Adipose tissue (tissue), 3 donors: ENCODE data around the gene TCF25. TPM values are rescaled to one million over a fixed set of nuclear protein-coding genes. Genes with fewer than 3 reads are reported as not detected.
"Not testable (repeated sequence)": the region's sequence is repeated elsewhere in the genome, so short reads cannot be mapped to it uniquely, and the experiment has no call there.

Experiments used
- H3K27ac ChIP-seq: one replicate; pipeline ENCODE4 v1.5.1; 2013; ENCODE audit warnings: low read depth, low read length
- WGBS, 3 donors: extraction: QIAGEN DNeasy Blood & Tissue Kit; methylation state at CpG; one replicate each; pipeline ENCODE4 v1.1.7; 2013; 5-methylcytosine and 5-hydroxymethylcytosine counted together
- polyA plus RNA-seq, 3 donors: library from polyadenylated mRNA; stranded (reverse); fragments of 200-250 nt; gene quantifications; one replicate each; pipeline ENCODE4 v1.2.3, GENCODE V29; 2013
- donor health status: healthy with polysubstance abuse.
- donor health status: Bipolar disorder and iron deficiency.
- donor health status: healthy.

Gene TCF25
- polyA plus RNA-seq, 3 donors: 88.9 to 122 (median 99.0) TPM

DNA sequence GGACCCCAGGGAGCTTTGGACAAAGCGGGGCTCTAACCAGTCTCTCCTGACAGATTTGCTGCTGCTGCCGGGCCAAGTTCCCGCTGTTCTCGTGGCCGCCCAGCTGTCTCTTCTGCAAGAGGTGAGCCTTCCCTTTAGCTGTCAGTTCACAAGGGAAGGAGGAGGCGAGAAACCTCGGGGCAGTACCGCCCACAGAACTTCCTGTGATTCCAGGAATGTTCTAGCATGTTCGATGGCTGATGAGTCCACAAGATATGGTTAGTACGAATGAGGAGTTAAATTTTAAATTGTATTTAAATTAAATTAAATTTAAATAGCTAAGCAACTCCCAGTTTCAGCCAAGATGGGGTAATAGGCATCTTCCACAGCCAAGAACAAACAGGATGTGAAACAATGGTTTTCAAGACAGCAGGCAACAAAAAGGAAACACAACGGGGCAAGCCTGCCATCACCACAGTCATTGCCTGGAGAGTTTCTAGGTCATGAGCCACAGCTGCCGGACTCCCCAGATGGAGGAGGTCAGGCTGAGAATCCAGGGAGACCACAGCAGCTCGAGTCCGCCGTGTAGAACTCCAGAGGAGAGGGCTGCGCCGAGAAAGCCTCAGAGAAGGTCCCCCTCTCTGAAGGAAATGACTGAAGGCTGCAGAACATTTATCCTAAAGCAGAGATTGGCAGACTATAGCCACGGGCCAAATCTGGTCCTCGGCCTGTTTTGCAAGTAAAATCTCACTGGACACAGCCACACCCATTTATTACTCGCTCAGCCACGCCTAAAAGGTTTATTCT, 9.5 kb upstream of the TCF25 start:
- H3K27ac ChIP-seq: no peak overlapping the region
- WGBS, 3 donors: 35 to 74% (median 41%) methylated on average over 21 of the region's 21 CpGs

DNA sequence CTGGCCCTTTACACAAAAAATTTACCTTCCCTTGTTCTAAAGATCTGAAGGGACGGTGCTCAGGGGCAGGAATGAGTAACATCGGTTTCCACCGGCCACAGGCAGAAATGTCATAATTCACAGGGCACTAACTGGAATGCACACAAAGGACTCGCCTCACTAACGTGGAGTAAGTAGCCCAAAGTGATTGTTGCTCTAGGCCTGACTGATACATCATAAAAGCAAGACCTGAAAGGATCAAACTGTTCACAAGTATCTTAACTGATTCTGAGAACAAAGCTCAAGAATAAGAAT, 8.9 kb upstream of the TCF25 start:
- 57 to 70% (median 62%) methylated on average over 5 of the region's 5 CpGs for WGBS, 3 donors
- no peak overlapping the region for H3K27ac ChIP-seq

DNA sequence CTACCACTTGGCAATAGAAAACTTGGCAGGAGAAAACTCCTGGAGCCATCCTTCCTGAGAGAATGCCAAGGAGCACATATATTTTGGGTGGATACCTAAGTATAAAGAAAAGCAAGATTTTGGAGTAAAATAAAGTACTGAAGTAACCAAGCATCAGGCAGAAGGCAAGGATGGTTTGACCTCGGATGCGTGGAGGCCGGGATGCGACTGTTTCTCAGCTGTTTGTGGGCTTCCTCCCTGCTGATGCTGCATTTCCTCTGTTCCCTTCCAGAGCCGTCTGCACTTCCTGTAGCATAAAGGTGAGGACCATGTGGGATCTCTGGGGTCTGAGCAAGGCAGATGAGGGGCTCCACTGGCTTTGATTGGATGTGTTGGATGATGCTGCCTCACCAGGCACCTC, 5.5 kb upstream of the TCF25 start:
- WGBS, 3 donors: 76 to 94% (median 82%) methylated on average over 5 of the region's 5 CpGs
- H3K27ac ChIP-seq: no peak overlapping the region

DNA sequence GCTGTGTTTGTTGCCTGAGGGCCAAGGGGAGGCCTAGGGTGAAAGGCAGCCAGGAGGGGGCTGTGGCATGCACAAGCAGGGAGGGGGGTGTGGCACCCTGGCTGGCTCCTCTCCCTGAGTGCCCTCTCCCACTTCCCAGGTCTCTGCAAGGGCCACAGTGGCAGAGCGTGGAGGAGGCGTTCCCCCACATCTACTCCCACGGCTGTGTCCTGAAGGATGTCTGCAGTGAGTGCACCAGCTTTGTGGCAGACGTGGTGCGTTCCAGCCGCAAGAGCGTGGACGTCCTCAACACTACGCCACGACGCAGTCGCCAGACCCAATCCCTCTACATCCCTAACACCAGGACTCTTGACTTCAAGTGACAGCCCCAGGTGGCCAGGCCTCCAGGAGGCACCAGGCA, 3.5 kb upstream of the TCF25 start:
- H3K27ac ChIP-seq: no peak overlapping the region
- WGBS, 3 donors: 89 to 95% (median 93%) methylated on average over 12 of the region's 12 CpGs

DNA sequence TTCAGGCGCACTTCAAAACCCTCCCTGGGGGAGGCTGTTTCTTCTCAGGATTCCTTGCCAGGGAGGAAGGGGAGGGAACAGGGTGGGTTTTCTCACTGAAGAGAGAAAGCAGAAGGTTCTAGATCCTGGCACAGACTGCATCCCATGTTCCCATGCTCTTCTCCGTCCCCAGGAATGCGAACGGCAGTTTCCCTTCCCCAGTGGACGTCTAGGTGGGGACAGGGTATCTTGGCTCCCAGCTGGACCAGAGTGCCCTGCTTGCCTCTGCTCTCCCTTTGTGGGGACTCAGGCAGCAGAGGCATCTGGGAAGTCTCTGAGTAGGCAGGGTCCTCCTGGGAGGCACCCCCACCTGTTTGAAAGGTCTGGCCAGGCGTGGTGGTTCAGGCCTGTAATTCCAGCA, 3.0 kb upstream of the TCF25 start:
- H3K27ac ChIP-seq: no peak overlapping the region
- 90 to 93% (median 93%) methylated on average over 6 of the region's 6 CpGs for WGBS, 3 donors

DNA sequence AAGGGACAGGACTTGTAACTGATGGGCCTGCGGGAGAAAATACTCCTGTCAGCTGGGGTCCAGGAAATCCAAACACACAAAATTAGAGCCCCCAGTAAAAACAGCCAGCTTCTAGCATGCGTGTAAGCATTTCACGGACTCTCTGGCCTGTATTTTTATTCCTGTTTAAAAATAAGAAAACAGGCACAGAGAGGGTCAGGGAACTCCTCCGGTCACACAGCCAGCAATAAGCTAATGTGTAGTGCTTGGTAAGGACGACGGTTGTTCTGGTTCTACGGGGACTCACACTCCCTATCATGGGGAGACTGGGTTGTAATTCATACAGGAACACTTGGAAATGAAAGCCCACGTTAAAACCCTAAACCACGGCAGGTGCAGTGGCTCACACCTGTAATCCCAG, 1.5 kb upstream of the TCF25 start:
- no peak overlapping the region for H3K27ac ChIP-seq
- 85 to 92% (median 88%) methylated on average over 9 of the region's 9 CpGs for WGBS, 3 donors

DNA sequence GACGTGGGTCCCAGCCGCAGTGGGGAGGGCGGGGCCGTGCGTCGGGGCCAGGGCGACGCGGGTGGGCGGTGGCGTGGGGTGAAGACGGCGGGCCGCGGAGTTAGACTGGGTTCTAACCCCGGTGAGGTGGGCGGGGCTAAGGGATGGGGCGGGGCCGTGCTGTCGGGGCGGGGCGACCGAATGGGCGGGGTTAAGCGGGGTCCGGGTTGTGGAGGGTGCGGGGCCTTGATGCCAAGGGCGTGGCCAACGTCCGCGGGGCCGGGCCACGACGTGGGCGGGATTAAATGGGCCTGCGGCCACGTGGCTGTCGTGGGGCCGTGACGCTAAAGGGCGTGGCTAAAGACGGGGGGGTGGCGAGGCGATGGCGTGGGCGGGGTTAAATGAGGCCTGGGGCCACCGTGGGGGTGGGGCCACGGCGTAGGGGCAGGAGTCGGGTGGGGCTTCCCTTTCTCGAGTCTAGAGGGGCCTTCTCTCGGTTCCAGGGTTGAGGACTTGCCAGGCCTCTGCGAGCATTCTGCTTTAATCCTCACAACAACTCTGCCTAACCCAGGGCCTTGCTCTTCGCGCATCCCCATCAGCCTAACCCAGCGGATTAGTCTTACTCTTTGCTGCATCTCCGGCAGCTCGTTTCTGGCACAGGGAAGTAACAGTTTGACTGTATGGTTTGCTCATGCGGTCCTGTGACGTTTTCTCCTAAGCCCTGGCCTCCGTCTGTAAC, 739 bp downstream of the TCF25 start:
- WGBS, 3 donors: 2 to 5% (median 3%) methylated on average over 45 to 61 of the region's 61 CpGs
- H3K27ac ChIP-seq: peak overlapping the region; percentile 100

DNA sequence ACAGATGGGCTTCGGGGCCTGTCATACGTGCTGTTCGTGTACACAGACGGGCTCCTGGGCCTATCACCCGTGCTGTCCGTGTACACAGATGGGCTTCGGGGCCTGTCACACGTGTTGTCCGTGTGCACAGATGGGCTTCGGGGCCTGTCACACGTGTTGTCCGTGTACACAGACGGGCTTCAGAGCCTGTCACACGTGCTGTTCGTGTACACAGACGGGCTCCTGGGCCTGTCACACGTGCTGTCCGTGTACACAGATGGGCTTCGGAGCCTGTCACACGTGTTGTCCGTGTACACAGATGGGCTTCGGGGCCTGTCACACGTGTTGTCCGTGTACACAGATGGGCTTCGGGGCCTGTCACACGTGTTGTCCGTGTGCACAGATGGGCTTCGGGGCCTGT, 5.7 kb downstream of the TCF25 start:
- 95 to 96% (median 96%) methylated on average over 25 to 27 of the region's 28 CpGs for WGBS, 3 donors
- H3K27ac ChIP-seq: not testable (repeated sequence)

DNA sequence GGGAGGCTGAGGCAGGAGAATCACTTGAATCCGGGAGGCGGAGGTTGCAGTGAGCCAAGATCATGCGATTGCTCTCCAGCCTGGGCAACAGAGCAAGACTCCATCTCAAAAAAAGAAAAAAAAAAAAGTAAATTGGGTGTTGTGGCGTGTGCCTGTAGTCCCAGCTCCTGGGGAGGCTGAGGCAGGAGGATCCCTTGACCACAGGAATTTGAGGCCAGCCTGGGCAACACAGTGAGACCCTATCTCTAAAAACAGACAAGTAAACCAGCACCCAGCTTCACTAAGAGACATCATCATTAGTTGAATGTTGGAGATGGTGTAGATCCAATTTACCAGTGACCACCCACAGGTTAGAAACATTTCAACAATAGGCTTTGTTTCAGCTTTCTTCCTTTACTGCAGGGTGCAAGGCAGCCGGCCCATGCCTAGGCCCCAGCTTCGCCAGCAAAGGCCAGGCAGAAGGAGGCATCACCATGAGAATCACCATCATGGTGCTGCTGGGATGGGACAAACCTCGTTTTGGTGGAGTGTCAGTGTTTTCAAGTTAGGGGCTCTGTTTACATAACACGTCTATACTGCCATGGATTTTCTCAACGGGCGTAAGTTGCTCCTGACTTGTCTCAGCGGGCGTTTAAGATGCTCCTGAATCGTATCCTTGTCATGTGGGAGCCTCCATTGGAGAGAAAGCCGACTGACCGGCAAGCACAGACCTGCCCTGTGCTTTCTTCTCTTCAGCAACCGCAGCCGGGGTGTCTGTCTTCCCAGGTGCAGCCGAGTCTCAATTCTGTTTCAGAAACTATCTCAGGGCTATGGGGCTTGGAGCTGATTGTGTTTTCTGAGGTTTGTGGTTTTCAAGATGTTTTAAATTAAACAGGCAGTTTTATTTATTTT, 7.3 kb downstream of the TCF25 start:
- no peak overlapping the region for H3K27ac ChIP-seq
- WGBS, 3 donors: 88 to 91% (median 89%) methylated on average over 18 of the region's 18 CpGs

DNA sequence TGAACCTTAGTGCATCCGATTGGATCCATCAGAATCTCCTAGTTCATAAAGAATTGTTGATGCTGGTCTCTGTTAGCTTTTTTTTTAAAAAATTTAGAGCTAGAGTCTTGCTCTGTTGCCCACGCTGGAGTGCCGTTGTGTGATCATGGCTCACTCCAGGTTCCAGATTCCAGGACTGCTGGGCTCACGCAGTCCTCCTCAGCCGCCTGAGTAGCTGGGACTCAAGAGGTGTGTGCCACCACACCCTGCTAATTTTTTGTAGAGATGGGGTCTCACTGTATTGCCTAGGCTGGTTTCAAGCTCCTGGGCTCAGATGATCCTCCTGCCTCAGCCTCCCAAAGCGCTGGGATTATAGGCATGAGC, 8.0 kb downstream of the TCF25 start:
- no peak overlapping the region for H3K27ac ChIP-seq
- 87 to 93% (median 90%) methylated on average over 6 of the region's 6 CpGs for WGBS, 3 donors

DNA sequence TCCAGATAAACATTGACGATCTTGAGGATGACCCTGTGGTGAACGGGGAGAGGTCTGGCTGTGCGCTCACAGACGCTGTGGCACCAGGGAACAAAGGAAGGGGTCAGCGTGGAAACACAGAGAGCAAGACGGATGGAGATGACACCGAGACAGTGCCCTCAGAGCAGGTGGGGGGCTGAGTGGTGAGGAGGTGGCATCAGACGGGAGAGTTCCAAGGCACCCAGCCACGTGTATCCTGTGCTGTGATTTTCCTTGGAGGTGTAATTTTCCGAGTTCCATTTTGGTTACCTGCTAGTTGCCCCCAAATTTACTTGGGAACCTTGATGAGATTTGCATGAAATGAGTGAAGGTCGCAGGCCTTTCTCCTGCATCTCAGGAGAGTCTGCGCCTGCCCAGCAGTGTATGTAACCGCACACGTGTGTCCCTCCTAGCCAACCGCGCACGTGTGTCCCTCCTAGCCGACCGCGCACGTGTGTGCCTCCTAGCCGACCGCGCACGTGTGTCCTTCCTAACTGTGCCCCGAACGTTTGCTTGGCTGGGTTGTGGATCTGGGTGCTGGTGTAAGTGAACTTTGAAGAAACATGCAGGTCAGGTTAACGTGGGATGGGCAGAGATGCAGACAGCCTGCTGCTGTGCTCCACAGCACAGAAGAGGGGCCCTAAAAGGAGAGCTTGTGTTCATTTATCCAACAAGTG, 10.1 kb downstream of the TCF25 start:
- no peak overlapping the region for H3K27ac ChIP-seq
- 90 to 92% (median 91%) methylated on average over 28 of the region's 28 CpGs for WGBS, 3 donors

DNA sequence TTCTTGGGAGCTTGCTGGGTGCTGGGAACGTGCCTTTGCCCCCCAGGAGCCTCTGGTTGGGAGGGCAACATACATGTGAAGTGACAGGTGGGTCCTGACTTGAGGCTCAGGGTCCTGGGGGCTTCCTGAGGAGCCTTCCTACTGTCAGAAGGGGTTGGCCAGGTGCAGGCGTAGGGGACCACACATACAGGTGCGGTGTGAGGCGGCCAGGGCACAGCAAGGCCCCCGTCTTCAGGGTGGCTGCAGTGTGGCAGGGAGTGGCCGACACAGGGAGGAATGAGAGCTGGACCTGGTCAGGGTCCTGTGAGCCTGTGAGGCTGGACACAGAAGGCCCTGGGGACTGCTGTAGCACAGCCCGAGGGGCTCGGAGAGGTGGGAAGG, 10.6 kb downstream of the TCF25 start:
- no peak overlapping the region for H3K27ac ChIP-seq
- WGBS, 3 donors: 95 to 97% (median 95%) methylated on average over 8 of the region's 8 CpGs

DNA sequence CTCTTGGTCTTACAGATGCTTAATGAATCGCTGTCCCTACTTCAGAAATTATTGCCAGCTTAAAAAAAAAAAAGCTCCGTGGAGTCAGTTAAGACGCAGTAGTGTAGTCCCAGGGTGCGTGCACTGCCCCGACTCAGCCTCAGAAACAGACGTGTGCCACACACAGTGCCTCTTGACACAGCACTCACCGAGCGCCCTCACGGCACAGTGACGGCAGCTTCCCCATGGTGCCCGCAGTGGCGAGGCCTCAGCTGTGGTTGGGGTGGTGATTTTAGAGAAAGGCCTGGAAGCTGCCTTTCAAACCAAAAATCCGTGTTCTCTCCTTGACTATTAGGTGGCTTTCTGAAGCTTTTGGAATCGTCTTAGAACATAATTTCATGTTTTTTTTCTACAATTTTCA, 13.9 kb downstream of the TCF25 start:
- no peak overlapping the region for H3K27ac ChIP-seq
- WGBS, 3 donors: 94 to 95% (median 94%) methylated on average over 14 of the region's 14 CpGs

DNA sequence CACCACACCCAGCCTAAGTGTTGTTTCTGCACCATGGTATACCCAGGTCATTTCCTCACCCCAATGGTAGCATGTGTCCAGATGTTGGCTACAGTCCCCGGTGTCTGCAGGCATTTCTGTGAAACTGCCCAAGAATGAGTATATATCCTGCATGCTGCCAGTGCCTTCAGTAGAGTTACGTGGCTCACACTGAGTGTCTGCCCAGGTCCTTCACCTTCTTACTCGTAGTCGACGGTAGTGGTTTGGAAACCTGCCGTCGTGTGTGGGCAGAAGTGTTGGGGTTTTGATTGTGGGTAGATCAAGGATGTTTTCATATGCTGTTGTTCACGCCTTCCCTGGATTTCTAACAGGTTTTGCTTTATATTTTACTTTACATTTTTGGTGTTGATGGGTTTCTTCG, 16.8 kb downstream of the TCF25 start:
- no peak overlapping the region for H3K27ac ChIP-seq
- WGBS, 3 donors: 88 to 91% (median 90%) methylated on average over 9 of the region's 9 CpGs

DNA sequence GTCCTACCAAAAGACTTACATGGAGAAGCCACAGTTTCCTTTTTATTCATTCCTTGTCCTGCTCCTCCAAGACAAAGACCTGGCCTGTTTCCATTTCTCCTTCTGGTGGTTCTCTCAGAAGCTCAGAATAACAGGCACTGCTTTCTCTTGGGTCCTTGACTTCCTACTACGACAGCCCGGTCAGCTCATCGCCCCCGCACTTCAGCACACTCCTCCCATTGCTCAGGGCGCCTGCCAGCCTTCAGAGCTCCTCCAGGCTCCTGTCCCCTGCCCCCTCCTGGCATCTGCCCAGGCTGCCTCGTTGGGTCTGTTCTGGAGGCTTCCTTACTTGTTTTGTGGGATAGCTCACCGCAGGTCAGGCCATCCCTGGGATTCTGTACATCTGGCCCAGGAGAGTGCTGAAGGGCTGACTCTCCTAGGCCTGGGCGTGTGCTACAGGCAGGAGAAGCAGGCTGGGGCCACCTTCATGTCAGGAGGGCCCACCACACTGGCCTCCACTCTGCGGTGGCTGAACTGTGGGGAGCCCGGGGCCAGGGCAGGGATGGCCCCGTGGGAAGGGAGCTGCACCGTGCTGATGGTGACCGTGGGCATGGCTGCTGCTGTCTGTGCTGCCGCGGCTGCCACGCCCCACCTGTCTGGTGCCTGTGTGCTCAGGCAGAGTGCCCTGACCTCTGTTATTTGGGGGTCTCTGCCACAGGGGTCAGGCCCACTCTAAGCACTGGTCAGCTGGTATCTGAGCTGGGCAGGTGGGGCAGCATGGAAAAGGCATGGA, 17.7 kb downstream of the TCF25 start:
- WGBS, 3 donors: 65 to 88% (median 83%) methylated on average over 16 of the region's 16 CpGs

DNA sequence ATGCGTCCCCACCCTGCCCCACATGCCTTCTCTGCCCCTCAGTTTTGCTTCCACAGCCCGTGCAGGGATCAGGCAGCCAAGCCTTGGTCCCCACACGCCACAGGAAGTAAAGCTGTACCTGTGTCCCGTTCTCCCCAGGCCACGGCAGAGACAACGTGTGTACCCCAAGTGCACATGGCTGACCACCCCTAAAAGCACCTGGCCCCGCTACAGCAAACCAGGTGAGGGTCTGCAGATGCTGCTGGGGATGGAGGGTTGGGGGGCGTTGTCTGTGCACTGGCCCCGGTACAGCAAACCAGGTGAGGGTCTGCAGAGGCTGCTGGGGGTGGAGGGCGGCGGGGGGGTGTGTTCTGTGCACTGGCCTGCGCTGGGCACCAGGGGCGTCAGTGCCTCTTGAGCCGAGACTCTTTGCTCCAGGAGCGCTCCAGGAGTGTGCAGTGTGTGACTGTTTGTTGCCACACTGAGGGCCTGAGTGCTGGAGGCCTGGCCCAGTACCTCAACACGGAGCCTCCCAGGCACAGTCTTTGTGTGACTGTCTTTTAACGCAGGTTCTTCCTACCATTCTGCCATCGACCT, 18.8 kb downstream of the TCF25 start:
- WGBS, 3 donors: 93 to 94% (median 94%) methylated on average over 18 of the region's 18 CpGs

More for the DNA sequence above, 17.7 kb downstream of the TCF25 start:
- no peak overlapping the region for H3K27ac ChIP-seq

DNA sequence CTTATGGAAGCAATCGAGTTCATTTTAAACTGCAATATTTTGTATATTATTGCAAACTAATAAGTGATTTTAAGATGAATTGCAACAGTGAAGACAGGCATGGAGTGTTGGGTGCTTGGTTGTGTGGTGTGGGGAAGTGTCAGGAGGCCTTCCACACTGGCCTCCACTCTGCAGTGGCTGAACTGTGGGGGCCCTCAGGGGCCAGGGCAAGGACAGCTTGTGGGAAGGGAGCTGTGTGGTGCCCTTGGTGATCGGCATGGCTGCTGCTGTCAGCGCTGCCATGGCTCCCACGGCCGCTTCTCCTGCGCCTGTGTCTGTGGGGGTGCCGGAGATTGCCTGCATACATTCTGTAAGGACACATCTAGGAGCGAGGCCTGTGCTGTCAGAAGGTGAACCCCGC, 19.2 kb downstream of the TCF25 start:
- WGBS, 3 donors: 91 to 99% (median 97%) methylated on average over 9 of the region's 9 CpGs
- no peak overlapping the region for H3K27ac ChIP-seq

More for the DNA sequence above, 18.8 kb downstream of the TCF25 start:
- H3K27ac ChIP-seq: no peak overlapping the region
